GM18517 (cell line): ENCODE data around the gene TM4SF18.

Experiments
- ATAC-seq: cut with Tn5 transposase; IDR thresholded peaks from one replicate; pipeline ENCODE4 v1.9.1; 2021; ENCODE audit warnings: mild to moderate bottlenecking, moderate library complexity; ENCODE audit not compliant: unreplicated experiment

TM4SF18 gene

DNA sequence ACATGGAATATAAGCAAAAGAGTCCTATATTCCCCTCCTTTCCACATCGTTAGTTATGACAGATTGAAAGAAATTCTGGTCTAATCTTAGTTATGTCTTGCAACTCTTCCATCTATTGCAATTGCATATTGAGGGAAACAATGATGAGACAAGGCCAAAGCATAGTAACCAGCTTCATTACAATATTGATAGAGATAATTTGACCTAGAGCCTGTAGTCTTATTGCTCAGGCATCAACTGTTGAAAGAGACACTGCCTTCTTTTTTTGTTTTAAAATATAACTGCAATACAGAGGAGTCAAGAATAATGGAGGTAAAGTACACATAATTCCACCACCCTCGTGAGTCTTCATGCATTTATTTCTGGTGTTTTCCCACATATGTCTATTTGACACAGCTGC is 2.0 kb downstream of the TM4SF18 start:
- ATAC-seq: no peak

GRCh38 chr3:149330609-149331331 is 2.7 kb downstream of the TM4SF18 start:
- ATAC-seq: no peak

DNA sequence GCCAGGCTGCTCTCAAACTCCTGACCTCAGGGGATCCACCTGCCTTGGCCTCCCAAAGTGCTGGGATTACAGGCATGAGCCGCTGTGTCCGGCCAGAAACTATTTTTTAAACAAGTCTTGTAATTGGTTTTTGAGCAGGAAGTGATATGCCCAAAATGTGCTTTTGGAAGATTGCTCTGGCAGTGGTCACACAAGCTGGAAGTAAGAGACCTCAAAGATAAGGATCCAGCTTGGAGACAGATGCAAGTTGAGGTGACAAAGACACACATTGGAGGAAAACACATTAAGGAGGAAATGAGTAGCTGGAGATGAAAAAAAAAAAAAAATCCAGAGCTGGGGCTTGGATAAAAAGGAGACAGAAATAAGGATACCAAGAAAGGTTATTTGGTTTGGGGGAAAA is 6.3 kb downstream of the TM4SF18 start:
- ATAC-seq: no peak

- ATAC-seq: no peak
Measured at GRCh38 chr3:149325581-149325980, 7.9 kb downstream of the TM4SF18 start.

DNA sequence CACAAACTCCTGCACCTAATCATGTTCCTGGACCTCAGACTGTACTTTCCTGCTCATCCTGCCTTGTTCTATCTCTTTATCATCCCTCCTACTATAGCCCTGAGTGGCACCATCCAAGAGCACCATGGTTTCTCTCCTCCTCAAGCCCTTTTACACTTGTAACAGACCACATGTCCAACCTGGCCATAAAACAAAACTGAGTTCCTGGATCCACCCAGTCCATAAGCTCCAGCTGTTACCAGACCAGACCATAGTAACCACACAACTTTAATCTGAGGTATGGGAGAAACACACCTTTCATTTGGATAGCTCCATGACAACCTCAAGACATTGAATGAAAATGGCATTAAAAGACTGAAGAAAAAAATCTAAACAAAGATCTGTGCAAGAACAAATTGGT is 9.1 kb downstream of the TM4SF18 start:
- ATAC-seq: no peak

GRCh38 chr3:149321640-149322039 is 11.8 kb downstream of the TM4SF18 start:
- no peak for ATAC-seq

DNA sequence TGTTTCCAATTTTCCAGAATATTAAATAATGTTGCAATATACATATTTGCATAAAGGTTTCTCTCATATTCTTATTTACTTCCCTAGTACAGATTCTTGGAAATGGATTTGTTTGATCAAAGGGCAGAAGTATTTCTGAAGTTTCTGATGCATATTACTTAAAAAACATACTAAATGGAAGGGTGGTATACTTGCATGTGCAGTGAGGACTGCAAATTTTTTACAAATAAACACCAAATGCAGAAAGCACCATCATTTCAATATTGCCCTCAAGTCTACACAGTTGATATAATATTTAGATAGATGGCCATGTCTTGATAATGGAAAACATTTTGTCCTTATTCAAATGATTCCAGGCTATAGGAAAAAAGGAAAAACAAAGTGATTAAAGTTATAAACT is 12.3 kb downstream of the TM4SF18 start:
- ATAC-seq: no peak

GRCh38 chr3:149319750-149320149 is 13.7 kb downstream of the TM4SF18 start:
- ATAC-seq: no peak

- no peak for ATAC-seq
Measured at GRCh38 chr3:149317072-149317471, 16.4 kb downstream of the TM4SF18 start.

GRCh38 chr3:149316437-149316836 is 17.0 kb downstream of the TM4SF18 start:
- no peak for ATAC-seq

DNA sequence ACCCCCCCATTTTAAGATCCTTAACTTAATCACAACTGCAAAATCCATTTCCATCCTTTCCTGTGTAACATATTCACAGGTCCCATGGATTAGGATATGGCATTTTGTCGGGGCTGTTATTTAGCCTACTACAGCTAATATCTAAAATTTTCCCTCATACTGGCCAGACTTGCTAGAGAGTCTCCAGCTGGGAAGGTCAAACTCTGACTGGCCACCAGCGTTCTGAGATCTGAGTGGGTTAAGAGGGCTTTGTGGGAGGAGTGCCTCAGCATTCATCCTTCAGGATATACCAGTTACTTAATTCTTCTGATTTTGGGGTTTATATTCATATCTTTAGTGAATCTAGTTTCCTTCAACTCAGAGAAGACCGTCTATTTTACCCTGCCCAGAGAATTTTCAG is 17.7 kb downstream of the TM4SF18 start:
- no peak for ATAC-seq

- ATAC-seq: no peak
Measured at GRCh38 chr3:149314807-149315578, 18.4 kb downstream of the TM4SF18 start.

DNA sequence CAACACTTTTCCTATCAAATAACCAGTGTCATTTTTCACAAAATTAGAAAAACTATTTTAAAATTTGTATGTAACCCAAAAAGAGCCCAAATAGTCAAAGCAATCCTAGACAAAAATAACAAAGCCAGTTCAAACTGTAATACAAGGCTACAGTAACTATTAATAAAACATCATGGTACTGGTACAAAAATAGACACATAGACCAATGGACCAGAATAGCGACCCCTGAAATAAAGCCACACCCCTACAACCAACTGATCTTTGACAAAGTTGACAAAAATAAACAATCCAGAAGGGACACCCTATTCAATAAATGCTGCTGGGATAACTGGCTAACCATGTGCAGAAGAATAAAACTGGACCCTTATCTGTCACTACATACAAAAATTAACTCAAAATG is 19.9 kb downstream of the TM4SF18 start:
- no peak for ATAC-seq

DNA sequence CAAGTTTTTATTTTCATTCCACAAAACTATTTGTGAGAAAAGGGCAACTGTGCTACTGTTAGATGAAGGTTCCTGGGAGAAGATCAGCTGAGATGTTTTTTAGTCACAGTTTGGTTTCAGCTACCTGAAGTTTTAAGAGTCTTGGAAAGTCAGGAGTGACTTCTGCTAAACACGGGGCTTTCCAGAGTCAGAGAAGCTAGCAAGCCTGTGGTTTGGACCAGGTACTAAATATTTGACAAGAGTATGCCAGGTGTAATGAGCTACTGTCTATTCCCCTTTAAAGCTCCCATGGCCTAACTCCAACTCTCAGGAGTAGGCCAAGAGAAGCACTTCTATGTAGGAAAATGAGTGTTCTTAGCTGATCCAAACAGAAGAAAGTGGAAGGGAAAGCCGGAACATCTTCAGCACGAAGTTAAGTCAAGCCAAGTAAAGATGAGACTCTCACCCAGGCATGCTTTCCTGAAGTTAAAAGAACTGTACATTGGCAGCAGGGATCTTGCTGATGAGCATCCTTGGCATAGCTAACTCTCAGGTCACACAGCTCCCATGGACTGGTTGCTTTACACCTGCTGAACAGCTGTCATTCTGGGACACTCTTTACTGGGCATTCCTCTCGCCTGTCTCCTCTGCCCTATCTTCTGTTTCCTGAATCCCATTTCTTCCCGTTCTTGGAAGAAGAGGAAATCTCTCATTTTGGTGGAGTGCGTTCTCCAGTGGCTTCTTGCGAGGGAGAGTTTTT is 22.5 kb downstream of the TM4SF18 start:
- ATAC-seq: no peak

DNA sequence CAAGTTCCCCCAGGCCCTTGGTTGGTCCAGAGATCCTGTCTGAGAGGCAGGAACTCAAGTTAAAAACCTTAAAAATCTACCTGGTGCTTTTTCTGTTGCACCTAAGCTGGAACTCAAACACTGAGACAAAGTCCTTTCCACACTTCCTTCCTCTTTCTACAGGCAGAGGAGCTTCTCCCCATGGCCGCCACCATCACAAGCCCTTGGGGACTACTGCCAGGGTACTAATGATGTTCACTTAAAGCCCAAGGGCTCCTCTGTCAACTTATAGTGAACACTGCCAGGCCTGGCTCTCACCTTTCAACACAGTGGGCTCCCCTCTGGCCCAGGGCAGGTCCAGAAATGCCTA is 26.0 kb downstream of the TM4SF18 start:
- ATAC-seq: no peak

GRCh38 chr3:149306751-149307434 is 26.5 kb downstream of the TM4SF18 start:
- ATAC-seq: no peak

GRCh38 chr3:149305376-149305775 is 28.1 kb downstream of the TM4SF18 start:
- no peak for ATAC-seq

DNA sequence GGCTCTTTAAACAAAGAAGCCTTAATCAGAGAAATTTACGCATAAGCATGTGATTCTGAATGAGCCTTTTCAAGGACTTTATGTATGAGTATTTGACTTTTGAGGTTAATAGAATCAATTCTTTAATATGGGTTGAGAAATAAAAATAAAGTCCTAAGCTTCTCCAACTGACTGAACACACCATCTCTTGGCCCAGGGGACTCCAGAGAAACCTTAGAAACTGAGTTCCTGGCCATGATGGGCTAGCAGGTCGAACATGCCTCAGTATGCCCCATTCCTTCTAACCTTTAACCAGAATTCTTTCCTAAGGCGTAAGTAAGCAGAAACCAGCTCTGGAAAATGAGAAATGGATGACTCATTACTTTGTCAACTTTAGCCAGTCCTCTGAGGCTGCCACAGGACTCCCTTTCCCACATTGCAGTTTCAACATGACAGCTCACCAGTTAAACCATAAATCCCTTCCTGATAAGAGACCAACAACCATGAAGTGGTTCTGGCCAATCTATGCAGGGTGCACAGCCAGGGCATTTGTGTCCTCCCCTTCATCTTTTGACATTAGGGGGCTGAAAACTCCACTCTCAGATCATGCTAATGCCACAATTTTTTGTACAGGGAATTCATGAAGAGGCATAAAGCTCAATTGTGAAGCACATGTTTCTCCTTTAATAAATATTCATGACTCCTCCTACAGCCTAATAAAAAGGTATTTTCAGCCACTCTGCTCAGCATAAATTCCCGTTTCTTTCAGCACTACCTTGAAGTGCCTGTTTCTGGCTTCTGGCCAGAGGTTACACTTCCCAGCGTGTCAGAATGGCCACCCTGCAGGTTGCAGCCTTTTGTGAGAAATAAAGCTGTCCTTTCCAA is 33.3 kb downstream of the TM4SF18 start:
- no peak for ATAC-seq

DNA sequence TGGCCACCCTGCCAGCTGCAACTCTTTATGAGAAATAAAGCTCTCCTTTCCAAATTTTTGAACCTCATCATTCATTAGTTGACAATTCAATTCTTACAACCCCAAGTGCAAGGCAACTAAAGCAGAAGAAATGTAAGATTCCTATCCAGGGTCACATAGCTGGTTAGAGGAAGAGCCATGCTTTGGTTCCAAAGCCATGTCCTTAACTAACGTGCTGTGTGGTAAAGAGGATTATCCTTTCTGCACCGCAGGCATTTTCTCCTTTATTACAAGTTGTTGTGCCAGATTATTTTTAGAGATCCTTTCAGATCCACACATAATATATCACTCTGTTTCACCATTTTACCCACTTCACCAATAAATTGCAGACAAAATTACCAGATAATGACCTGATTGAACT is 36.5 kb downstream of the TM4SF18 start:
- ATAC-seq: no peak

DNA sequence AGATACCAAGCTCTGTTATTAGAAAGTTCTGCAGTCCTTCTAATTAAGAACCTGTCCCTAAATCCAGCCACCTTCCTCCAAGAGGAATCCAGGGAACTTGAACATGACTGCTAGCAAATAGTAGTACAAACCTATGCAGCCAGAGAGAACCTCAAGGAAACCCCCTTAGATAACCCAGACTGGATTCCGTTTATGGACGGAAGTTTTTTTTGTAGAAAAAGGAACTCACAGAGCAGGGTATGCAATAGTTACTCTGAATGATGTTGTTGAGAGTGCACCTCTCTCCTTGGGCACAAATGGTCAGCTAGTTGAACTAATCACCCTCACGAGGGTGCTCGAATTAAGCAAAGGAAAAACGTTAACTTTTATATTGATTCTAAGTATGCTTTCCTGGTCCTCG is 40.8 kb downstream of the TM4SF18 start:
- ATAC-seq: no peak
